ENCODE data around the gene SNCB.
"Not testable (repeated sequence)": the region's sequence is repeated elsewhere in the genome, so short reads cannot be mapped to it uniquely, and the experiment has no call there.

SNCB gene

DNA sequence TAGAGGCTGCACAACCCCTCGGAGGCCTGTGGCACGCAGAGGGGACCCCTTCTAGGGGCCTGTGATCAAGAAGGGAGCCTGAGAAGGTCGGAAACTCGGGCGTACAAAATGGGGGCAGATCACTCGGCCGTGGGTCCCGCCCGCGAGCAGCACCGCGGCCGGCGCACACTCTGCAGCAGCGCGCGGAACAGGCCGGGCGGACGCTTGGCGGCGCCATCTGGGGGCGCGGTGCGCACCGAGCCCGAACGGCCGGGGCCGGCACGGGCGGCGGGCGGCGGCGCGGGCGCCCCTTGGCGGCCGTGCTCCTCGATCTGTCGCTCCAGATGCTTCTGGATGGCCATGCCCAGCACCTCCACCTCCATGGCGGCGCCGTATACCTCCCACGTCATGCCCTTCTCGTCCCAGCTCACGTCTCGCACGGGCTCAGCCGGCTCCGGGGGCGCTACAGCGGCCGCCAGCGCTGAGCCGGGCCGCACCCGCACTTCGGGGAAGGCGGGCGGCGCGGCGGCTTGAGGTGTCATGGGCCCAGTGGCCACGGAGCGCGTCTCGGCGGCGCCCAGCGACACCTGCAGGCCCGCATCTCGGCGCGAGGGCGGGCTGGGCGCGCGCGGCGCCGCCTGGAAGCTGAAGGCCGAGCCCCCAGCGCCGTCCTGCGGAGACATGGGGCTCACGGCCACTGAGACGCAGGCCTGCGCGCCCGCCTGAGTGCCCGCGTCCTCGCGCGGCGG is 33.5 kb downstream of the SNCB start:
- peak; percentile 62 for DNase-seq

DNA sequence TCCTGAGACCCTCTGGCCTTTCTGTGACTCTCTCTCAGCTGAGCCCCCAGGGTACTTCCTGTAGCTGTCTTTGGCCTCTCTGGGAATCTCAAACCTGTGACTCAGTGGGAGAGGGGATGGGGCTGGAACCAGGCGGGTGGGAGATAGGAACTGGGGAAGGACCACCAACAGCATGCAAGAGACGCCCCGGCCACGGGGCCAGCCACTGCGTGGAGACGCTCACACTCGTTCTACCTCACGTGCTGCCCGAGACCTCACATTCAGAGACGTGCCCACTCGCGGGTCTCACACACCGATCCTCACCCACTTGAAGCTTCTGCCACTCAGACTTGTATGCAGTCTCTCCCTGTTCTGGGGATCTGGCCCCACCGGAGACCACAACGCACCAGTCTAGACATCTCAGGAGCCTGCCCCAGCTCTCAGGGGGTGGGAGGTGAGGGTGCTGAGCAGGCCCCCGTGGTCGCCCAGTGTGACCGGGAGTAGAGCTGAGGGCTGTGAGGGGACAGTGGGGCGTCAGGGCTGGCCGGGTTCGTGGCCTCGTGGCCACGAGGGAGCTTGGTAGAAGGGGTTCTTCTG is 34.2 kb downstream of the SNCB start:
- DNase-seq = no peak

DNA sequence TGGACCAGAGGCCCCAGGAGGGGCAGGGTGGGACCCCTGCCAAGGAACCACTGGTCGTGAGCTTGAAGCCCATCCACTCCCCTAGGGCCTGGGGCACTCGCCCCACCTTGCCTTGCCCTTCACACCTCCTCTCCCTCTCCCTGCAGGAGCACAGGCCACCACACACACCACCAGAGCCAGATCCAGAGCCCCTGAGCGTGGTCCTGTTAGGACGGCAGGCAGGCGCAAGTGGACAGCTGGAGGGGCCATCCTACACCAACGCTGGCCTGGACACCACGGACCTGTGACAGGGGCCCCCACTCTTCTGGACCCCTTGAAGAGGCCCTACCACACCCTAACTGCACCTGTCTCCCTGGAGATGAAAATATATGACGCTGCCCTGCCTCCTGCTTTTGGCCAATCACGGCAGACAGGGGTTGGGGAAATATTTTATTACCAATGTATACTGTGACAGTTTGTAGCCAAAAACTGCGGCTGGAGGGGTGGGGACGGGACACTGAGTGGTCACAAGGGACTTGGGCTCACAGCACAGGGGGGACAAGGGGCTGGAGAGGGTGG is 34.9 kb downstream of the SNCB start:
- DNase-seq = no peak

DNA sequence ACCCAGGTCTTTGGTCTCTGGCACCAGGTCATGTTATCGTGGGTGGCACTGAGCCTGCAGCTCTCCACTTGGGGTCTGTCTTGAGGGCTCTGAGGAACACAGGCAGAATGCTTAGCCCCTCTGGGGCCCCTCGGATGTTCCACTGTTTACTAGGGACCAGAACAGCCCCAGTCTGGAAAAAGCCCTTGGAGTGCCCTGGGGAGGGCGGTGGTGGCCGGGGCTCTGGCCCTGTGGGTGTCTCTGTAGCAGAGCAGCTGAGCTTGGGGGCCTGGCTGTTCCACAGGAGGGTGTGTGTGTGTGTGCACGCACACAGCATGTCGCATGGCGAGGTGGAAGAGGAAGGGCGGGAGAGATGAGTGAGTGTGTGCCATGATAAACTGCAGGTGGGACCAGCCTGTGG is 35.8 kb downstream of the SNCB start:
- no peak for DNase-seq

DNA sequence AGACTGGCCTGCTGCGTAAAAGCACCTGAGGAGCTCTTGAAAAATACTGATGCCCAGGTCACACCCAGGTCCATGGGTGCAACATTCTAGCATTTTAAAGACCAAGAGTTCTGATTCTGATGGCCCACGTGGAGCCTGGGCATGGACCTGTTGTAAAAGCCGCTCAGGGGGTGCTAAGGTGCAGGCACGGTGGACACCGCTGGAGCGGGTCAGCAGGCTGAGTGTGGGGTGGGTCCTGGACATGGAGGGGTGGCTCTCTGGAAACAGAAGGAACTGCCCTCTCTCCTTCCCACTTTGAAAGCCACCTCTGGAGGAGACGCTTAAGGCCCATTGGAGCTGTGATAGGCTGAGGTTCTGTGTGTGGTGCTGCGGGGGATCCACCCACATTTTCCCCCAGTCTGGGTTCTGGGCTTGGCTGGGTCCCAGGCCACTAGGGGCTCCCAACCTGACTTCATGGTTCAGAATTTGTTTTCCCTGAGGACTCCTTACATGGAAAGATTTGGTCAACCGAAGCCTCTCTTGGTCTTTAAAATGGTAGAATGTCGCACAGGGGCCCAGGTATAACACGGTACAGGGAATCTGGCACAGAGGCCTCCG is 37.0 kb downstream of the SNCB start:
- DNase-seq = no peak

DNA sequence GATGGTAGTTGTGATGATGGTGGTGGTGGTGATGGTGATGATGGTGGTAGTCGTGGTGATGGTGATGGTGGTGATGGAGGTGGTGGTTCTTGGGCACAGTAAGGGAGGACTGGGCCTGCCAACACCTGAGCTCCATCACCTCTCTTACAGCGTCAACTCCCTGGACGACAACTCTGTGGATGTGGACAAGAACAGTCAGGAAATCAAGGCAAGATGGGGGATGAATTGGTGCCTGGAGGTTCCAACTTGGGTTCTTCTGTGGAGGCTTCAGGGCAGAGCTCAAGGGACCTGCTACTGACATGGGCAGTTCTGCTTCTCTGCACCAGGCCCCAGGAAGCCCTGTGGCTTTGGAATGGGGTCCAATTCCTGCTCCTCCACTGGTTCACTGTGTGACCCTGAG is 37.8 kb downstream of the SNCB start:
- DNase-seq = no peak

DNA sequence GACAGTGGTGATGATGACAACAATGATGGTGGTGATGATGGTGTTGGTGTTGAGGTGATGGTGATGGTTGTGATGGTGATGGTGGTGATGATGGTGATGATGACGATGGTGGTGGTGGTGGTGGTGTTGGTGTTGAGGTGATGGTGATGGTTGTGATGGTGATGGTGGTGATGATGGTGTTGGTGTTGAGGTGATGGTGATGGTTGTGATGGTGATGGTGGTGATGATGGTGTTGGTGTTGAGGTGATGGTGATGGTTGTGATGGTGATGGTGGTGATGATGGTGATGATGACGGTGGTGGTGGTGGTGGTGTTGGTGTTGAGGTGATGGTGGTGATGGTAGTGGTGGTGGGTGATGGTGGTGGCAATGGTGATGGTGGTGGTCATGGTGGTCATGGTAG is 38.7 kb downstream of the SNCB start:
- DNase-seq = not testable (repeated sequence)

DNA sequence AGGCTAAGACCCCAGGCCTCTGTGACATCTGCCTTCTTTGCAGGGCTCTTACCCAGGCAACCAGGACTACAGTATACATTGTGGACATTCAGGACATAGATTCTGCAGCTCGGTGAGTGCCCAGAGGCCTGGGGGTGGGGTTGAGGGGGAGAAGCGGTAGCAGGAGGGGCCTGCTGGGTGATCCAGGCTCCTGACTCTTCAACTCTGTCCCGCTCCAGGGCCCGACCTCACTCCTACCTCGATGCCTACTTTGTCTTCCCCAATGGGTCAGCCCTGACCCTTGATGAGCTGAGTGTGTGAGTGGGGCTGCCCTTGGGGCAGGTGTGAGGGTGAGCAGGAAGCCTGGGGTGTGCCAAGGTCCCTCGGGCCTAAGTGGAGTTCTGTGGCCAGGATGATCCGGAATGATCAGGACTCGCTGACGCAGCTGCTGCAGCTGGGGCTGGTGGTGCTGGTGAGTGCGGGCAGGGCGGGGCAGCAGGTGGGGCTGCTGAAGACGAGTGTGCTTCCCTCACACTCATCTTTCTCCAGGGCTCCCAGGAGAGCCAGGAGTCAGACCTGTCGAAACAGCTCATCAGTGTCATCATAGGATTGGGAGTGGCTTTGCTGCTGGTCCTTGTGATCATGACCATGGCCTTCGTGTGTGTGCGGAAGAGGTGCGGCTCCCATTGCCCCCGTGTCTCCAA is 40.2 kb downstream of the SNCB start:
- DNase-seq = no peak

DNA sequence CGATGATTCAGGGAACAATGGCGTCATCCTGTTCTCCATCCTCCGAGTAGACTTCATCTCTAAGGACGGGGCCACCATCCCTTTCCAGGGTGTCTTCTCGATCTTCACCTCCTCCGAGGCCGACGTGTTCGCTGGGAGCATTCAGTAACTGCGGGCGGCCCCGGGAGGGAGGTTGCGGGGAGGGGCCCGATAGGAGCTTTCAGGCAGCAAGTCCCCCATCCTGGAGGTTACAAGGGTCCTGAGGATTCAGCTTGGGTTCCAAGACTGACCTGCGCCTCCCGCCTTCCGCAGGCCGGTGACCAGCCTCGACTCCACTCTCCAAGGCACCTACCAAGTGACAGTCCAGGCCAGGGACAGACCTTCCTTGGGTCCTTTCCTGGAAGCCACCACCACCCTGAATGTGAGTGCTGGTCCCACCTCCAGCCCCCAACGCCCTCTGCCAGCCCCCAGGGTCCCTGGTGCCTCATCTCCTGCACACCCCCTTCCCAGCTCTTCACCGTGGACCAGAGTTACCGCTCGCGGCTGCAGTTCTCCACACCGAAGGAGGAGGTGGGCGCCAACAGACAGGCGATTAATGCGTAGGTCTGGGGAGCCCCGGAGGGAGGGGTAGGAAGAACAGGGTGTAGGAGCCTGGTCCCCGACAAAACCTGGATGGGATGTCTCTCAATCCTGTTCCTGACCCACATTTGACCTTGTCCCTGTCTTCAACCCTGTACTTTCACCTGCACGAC is 41.1 kb downstream of the SNCB start:
- no peak for DNase-seq

DNA sequence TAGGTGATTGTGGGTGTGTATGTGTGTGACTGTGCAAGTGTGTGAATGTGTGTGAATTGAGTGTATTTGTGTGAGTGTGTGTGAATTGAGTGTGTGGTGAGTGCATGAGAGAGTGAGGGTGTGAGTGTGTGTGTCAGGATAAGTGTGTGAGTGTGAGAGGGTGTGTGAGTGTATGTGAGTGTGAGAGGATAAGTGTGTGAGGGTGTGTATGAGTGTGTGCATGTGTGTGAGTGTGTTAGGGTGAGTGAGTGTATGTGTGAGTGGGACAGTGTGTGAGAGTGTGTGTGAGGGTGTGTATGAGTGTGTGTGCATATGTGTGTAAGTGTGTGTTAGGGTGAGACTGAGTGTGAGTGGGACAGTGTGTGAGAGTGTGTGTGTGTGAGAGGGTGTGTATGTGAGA is 42.0 kb downstream of the SNCB start:
- DNase-seq = no peak

DNA sequence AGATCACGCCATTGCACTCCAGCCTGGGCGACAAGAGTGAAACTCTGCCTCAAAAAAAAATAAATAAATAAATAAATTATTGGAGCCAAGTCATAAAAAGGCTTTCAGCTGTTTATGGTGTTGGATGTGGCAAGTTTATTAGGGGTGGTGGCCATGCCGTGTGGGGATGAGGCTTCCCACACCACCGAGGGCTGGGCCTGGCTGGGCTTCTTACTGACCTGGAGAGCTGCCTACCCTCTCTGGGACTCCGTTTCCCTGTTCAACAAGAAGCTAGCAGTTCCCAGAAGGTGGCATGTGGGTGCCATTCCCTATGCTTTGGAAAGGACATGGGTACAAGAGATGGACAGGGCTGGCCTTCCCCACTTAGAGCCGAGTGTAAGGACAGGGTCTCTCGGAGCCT is 42.9 kb downstream of the SNCB start:
- no peak for DNase-seq

DNA sequence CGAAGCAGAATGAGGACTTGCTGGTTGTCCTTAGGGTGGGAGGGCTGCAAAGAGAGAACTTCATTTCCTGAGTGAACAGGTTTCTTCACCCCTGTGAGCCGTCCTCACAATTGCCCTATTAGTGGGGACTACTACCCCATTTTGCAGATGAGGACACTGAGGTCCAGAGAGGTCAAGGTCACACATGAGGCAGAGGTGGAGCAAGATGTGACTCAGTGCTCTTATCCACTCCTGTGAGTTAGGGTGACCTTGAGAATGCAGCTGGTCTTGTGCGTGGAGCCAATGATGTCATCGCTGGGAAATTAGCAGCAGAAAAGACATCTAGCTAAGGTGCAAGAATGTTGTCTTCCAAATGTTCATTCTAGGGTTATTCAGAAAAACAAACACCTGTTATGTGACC is 47.3 kb downstream of the SNCB start:
- no peak for DNase-seq

DNA sequence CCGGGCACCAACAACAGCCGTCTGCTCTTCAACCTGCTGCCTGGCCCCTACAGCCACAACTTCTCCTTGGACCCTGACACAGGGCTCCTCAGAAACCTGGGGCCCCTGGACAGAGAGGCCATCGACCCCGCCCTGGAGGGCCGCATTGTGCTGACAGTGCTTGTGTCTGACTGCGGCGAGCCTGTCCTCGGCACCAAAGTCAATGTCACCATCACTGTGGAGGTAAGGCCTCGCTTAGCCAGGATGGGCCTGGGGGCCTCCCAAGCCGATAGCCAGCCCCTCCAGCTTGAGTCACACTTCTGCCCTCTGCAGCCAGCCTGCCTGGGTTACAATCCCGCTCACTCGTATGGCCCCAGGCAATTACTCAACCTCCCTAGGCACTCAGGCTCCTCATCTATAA is 49.0 kb downstream of the SNCB start:
- DNase-seq = no peak

DNA sequence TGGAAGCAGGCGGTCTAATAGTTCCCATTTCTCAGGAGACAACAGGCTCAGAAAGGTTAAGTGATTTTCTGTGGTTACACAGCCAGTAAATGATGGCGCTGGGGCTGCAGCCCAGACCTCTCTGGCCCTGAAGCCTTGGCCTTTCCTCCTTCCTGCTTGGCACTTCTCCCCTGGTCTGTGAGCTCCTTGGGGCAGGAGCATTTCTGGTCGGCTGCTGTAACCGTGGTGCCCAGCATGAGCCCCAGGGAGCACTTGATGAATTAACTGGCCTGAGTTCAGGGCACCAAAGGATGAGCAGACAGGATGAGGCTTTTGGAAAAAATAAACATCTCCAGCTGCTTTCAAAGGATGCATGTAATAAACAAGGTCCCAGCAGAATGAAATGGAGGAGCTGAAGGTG is 51.0 kb downstream of the SNCB start:
- DNase-seq = no peak

DNA sequence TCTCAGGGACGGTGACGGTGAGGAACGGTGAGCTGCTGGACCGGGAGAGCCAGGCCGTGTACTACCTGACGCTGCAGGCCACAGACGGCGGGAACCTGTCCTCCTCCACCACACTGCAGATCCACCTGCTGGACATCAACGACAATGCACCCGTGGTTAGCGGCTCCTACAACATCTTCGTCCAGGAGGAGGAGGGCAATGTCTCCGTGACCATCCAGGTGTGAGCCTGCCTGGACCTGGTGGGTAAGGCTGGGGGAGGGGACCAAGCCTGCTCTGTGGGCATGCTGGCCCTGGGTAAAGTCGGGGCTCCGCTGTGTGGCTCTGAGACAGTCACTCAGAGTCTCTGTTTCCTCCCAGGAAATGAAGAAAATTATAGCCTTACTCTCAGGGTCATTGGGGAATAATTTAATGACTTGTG is 51.9 kb downstream of the SNCB start:
- DNase-seq = peak; percentile 27

DNA sequence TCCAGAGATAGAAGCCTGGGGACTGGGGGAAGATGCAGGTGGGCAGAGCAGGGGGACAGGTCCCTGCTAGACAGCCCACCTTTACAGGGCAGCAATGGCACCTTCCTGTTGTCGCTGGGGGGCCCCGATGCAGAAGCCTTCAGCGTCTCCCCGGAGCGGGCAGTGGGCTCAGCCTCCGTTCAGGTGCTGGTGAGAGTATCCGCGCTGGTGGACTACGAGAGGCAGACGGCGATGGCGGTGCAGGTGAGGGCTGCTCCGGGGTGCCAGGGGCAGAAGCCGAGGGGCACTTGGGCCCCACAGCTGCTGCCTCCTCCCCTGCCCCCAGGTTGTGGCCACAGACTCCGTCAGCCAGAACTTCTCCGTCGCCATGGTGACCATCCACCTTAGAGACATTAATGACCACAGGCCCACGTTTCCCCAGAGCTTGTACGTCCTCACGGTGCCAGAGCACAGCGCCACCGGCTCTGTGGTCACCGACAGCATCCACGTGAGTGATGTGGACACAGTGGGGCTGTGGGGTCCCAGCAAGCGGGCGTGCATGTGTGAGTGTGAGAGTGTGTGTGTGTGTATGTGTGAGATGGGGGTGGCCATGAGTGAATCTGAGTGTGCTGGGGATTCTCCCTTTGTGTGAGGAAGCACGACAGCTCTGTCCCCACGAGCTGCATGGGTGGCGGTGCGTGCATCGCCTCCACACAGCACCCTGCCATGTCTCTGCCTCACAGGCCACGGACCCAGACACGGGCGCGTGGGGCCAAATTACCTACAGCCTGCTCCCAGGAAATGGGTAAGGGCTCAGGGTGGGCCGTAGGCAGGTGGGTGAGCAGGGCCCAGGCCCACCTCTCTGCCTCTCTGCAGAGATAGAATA is 52.8 kb downstream of the SNCB start:
- no peak for DNase-seq

DNA sequence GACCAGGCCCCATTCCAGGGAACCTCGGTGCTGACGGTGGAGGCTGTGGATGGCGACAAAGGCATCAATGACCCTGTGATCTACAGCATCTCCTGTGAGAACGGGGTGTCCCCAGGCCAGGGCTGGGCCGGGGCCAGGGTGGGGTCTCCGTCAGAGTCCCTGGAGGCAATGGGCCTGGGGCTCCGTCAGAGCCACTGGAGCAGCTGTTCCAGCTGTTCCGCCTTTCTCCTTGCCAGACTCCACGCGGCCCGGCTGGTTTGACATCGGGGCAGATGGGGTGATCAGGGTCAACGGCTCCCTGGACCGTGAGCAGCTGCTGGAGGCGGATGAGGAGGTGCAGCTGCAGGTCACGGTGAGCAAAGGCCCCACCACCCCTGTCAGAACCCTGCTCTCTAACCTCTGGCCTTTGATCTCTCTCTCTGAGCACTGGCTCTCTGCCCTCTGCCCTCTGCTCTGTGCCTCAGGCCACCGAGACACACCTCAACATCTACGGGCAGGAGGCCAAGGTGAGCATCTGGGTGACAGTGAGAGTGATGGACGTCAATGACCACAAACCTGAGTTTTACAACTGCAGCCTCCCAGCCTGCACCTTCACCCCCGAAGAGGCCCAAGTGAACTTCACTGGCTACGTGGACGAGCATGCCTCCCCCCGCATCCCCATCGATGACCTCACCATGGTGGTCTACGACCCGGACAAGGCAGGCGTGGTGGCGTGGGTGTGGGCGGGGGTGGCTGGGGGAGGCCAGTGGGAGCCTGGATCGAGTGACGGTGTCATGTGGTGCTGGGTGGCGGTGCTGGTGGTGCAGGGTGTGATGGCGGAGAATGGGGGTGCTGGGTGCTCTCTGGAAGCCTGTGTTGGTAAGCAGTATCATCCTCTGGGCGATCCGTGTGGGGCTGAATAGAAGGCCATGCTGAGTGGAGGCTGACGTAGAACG is 54.6 kb downstream of the SNCB start:
- DNase-seq = no peak

DNA sequence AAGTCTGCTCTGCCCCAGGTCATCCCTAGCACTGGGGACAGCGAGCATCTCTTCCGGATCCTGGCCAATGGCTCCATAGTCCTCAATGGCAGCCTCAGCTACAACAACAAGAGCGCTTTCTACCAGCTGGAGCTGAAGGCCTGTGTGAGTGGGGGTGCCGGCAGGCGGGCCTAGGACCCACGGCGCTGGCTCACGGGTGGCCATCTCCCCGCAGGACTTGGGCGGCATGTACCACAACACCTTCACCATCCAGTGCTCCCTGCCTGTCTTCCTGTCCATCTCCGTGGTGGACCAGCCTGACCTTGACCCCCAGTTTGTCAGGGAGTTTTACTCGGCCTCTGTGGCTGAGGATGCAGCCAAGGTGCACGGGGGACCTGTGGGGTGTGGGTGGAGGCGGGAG is 55.3 kb downstream of the SNCB start:
- no peak for DNase-seq

DNA sequence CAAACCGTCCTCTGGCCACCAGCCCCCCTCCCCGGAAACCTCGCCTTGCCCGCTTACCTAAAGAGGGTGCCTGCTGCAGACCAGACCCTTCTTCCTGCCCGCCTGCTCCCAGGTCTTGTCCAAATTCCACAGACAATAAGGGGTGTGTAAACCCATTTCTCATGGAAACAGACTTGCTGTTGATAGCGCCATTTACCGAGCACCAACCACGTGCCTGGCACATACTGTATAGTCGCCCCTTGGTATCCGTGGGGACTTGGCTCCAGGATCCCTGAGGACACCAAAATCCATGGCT is 56.1 kb downstream of the SNCB start:
- DNase-seq = no peak

DNA sequence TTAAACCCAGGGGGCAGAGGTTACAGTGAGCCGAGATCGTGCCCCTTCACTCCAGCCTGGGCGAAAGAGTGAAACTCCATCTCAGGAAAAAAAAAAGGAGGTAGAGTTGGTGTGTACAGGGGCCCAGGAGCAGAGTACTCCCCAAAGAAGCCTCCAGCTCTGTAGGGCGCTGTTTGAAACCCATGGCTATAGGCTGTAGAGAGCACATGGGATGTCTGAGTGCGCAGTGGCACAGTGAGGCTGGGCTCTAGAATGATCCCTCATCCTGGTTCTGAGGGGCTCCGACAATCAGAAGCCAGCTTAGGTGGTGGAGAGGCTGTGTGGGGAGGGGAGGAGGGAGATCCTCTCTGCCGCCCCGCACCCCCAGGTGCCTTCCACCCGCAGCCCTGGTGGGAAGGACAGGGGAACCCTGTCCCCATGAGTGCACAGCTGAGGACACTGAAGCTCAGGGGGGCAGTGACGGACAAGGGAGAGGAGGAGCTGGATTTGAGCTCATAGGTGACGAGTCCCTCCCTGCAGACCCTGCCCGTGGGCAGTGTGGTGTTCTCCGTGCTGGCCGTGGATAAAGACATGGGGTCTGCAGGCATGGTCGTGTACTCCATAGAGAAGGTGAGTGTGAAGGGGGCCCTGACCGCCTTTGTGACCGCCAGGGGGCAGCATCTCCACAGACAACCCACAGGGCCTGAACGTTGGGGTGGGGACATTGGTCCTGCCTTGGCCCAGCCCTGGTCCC is 56.6 kb downstream of the SNCB start:
- DNase-seq = peak; percentile 69
